HT-29 (cell line): ENCODE data around the gene WEE2. TPM values are rescaled to one million over a fixed set of nuclear protein-coding genes. Genes with fewer than 3 reads are reported as not detected.
"Not testable (repeated sequence)": the region's sequence is repeated elsewhere in the genome, so short reads cannot be mapped to it uniquely, and the experiment has no call there.

ENCODE experiments used
- DNase-seq: peaks from one replicate; pipeline ENCODE4 v3.0.0-alpha.2; 2015; ENCODE audit warnings: low spot score
- small RNA-seq: library from RNA; depleted of rRNA; stranded (forward); fragments of <200 nt; gene quantifications from one replicate; pipeline ENCODE3, GENCODE V24; 2014
- total RNA-seq: library from RNA; depleted of rRNA; stranded (reverse); fragments of >200 nt; shearing (Covaris generic); gene quantifications from 2 replicates; pipeline ENCODE4 v1.2.3, GENCODE V29; 2014; rRNA removed

The WEE2 gene
- total RNA-seq, 1 experiment from 2014 or later: not detected

- not testable (repeated sequence) for DNase-seq
Measured at GRCh38 chr7:141770083-141770583, 62.0 kb downstream of the WEE2 start.

GRCh38 chr7:141776374-141776773 lies 68.2 kb downstream of the WEE2 start, which contains the start of gene TAS2R4:
TSS of gene TAS2R4 (plus strand) at chr7:141776674. CDS start at chr7:141778489, 1,815 bp downstream.
- DNase-seq: no peak

Small RNA genes lying within 50 kb of the gene (small RNA-seq; reads per million reads assigned to genes)
- not detected for gene RNU1-82P

Other genes starting within 250 kb of the WEE2 start
- gene AGK, start 156.9 kb upstream of the WEE2 start, total RNA-seq: 22.1 and 26.4 TPM in 2 replicates
- gene DENND11, start 6.2 kb upstream of the WEE2 start, total RNA-seq: 19.6 and 20.4 TPM in 2 replicates
- gene SSBP1, start 30.0 kb downstream of the WEE2 start, total RNA-seq: 194 and 242 TPM in 2 replicates
- gene TAS2R3, start 55.7 kb downstream of the WEE2 start, total RNA-seq: 0.16 and 0.97 TPM in 2 replicates
- gene TAS2R4, start 68.3 kb downstream of the WEE2 start, total RNA-seq: 0.13 and 0.23 TPM in 2 replicates
- 0.10 and 0.26 TPM in 2 replicates for gene TAS2R5, start 81.9 kb downstream of the WEE2 start, total RNA-seq
- gene PRSS37, start 133.1 kb downstream of the WEE2 start, total RNA-seq: not detected in 2 replicates
- not detected in 2 replicates for gene OR9A4, start 208.0 kb downstream of the WEE2 start, total RNA-seq
- gene CLEC5A, start 238.6 kb downstream of the WEE2 start, total RNA-seq: not detected in 2 replicates